ENCODE measurements around the gene ATP6AP1. TPM values are rescaled to one million over a fixed set of nuclear protein-coding genes. Genes with fewer than 3 reads are reported as not detected.
A peak's percentile ranks its signal among the peaks of the same experiment; 100 is the strongest.

Gene ATP6AP1
- polyA plus RNA-seq, 2 donors = 40.3 to 65.8 TPM

- WGBS, 2 donors = 4 to 27% methylated on average over 27 to 66 of the region's 78 CpGs
- H3K36me3 ChIP-seq (ENCODE audit: control insufficient read depth in 2 of 2, insufficient read depth in 2 of 2, low read length in 1 of 2) = peaks cover 0 to 36% of the 10 kb centered on the region in 2 donors
- peaks cover 0 to 2% of the 10 kb centered on the region in 2 donors for H3K4me1 ChIP-seq (ENCODE audit: control insufficient read depth in 2 of 2, insufficient read depth in 2 of 2, low read length in 1 of 2)
- H3K27ac ChIP-seq (ENCODE audit: low read depth in 2 of 2, low read length in 1 of 2) = peak overlapping the region; percentile 89 to 92
- H3K27me3 ChIP-seq (ENCODE audit: control insufficient read depth in 1 of 2, insufficient read depth in 2 of 2, low read length in 2 of 2) = no peaks in the 10 kb centered on the region
- no peaks in the 10 kb centered on the region for H3K9me3 ChIP-seq (ENCODE audit: control insufficient read depth in 2 of 2, insufficient read depth in 1 of 2, low read depth in 1 of 2, low read length in 1 of 2)
- H3K4me3 ChIP-seq (ENCODE audit: low read depth in 1 of 2, low read length in 2 of 2) = peak overlapping the region; percentile 49 to 78
Measured at GRCh38 chrX:154436374-154436982, 8.0 kb downstream of the ATP6AP1 start.

GRCh38 chrX:154436983-154437752, 8.7 kb downstream of the ATP6AP1 start, which contains the start of gene GDI1:
TSS of gene GDI1 (plus strand) at chrX:154437154. CDS start at chrX:154437255, 101 bp downstream.
- no peaks in the 10 kb centered on the region for H3K9me3 ChIP-seq (ENCODE audit: control insufficient read depth in 2 of 2, insufficient read depth in 1 of 2, low read depth in 1 of 2, low read length in 1 of 2)
- H3K36me3 ChIP-seq (ENCODE audit: control insufficient read depth in 2 of 2, insufficient read depth in 2 of 2, low read length in 1 of 2) = peaks cover 0 to 40% of the 10 kb centered on the region in 2 donors
- peaks cover 2 to 4% of the 10 kb centered on the region in 2 donors for H3K4me1 ChIP-seq (ENCODE audit: control insufficient read depth in 2 of 2, insufficient read depth in 2 of 2, low read length in 1 of 2)
- H3K4me3 ChIP-seq (ENCODE audit: low read depth in 1 of 2, low read length in 2 of 2) = peak within 1 kb of the TSS; percentile 49 to 78
- WGBS, 2 donors = 0 to 32% methylated on average over 49 to 93 of the region's 93 CpGs
- H3K27ac ChIP-seq (ENCODE audit: low read depth in 2 of 2, low read length in 1 of 2) = peak within 1 kb of the TSS; percentile 89 to 92
- H3K27me3 ChIP-seq (ENCODE audit: control insufficient read depth in 1 of 2, insufficient read depth in 2 of 2, low read length in 2 of 2) = no peaks in the 10 kb centered on the region

GRCh38 chrX:154437971-154438893, 9.8 kb downstream of the ATP6AP1 start:
- 34 to 63% methylated on average over 28 of the region's 28 CpGs for WGBS, 2 donors
- no peak overlapping the region for H3K27ac ChIP-seq (ENCODE audit: low read depth in 2 of 2, low read length in 1 of 2)
- no peaks in the 10 kb centered on the region for H3K27me3 ChIP-seq (ENCODE audit: control insufficient read depth in 1 of 2, insufficient read depth in 2 of 2, low read length in 2 of 2)
- peaks cover 2 to 5% of the 10 kb centered on the region in 2 donors for H3K4me1 ChIP-seq (ENCODE audit: control insufficient read depth in 2 of 2, insufficient read depth in 2 of 2, low read length in 1 of 2)
- H3K9me3 ChIP-seq (ENCODE audit: control insufficient read depth in 2 of 2, insufficient read depth in 1 of 2, low read depth in 1 of 2, low read length in 1 of 2) = no peaks in the 10 kb centered on the region
- H3K4me3 ChIP-seq (ENCODE audit: low read depth in 1 of 2, low read length in 2 of 2) = peak overlapping the region; percentile 49 to 78
- peaks cover 0 to 33% of the 10 kb centered on the region in 2 donors for H3K36me3 ChIP-seq (ENCODE audit: control insufficient read depth in 2 of 2, insufficient read depth in 2 of 2, low read length in 1 of 2)

GRCh38 chrX:154439841-154440240, 11.4 kb downstream of the ATP6AP1 start:
- H3K4me3 ChIP-seq (ENCODE audit: low read depth in 1 of 2, low read length in 2 of 2) = no peak overlapping the region
- H3K27ac ChIP-seq (ENCODE audit: low read depth in 2 of 2, low read length in 1 of 2) = no peak overlapping the region
- H3K36me3 ChIP-seq (ENCODE audit: control insufficient read depth in 2 of 2, insufficient read depth in 2 of 2, low read length in 1 of 2) = peaks cover 0 to 24% of the 10 kb centered on the region in 2 donors
- WGBS, 2 donors = 88 to 92% methylated on average over 18 of the region's 18 CpGs
- H3K9me3 ChIP-seq (ENCODE audit: control insufficient read depth in 2 of 2, insufficient read depth in 1 of 2, low read depth in 1 of 2, low read length in 1 of 2) = no peaks in the 10 kb centered on the region
- H3K27me3 ChIP-seq (ENCODE audit: control insufficient read depth in 1 of 2, insufficient read depth in 2 of 2, low read length in 2 of 2) = no peaks in the 10 kb centered on the region
- peaks cover 7 to 8% of the 10 kb centered on the region in 2 donors for H3K4me1 ChIP-seq (ENCODE audit: control insufficient read depth in 2 of 2, insufficient read depth in 2 of 2, low read length in 1 of 2)

GRCh38 chrX:154440623-154441357, 12.3 kb downstream of the ATP6AP1 start:
- 81 to 83% methylated on average over 17 of the region's 17 CpGs for WGBS, 2 donors
- Histone ChIP-seq H3K36me3 (ENCODE audit: control insufficient read depth in 2 of 2, insufficient read depth in 2 of 2, low read length in 1 of 2) (peaks cover 0 to 16% of the 10 kb centered on the region in 2 donors), H3K4me1 (ENCODE audit: control insufficient read depth in 2 of 2, insufficient read depth in 2 of 2, low read length in 1 of 2) (peaks cover 7 to 10% of the 10 kb centered on the region in 2 donors)

GRCh38 chrX:154441564-154441963, 13.1 kb downstream of the ATP6AP1 start:
- H3K4me3 ChIP-seq (ENCODE audit: low read depth in 1 of 2, low read length in 2 of 2) = no peak overlapping the region
- H3K27ac ChIP-seq (ENCODE audit: low read depth in 2 of 2, low read length in 1 of 2) = no peak overlapping the region
- H3K4me1 ChIP-seq (ENCODE audit: control insufficient read depth in 2 of 2, insufficient read depth in 2 of 2, low read length in 1 of 2) = peaks cover 7 to 10% of the 10 kb centered on the region in 2 donors
- peaks cover 0 to 16% of the 10 kb centered on the region in 2 donors for H3K36me3 ChIP-seq (ENCODE audit: control insufficient read depth in 2 of 2, insufficient read depth in 2 of 2, low read length in 1 of 2)
- H3K27me3 ChIP-seq (ENCODE audit: control insufficient read depth in 1 of 2, insufficient read depth in 2 of 2, low read length in 2 of 2) = no peaks in the 10 kb centered on the region
- no peaks in the 10 kb centered on the region for H3K9me3 ChIP-seq (ENCODE audit: control insufficient read depth in 2 of 2, insufficient read depth in 1 of 2, low read depth in 1 of 2, low read length in 1 of 2)
- 77 to 85% methylated on average over 11 of the region's 11 CpGs for WGBS, 2 donors

More at GRCh38 chrX:154440623-154441357, 12.3 kb downstream of the ATP6AP1 start:
- no peak overlapping the region for H3K4me3 ChIP-seq (ENCODE audit: low read depth in 1 of 2, low read length in 2 of 2)
- no peak overlapping the region for H3K27ac ChIP-seq (ENCODE audit: low read depth in 2 of 2, low read length in 1 of 2)
- no peaks in the 10 kb centered on the region for H3K9me3 ChIP-seq (ENCODE audit: control insufficient read depth in 2 of 2, insufficient read depth in 1 of 2, low read depth in 1 of 2, low read length in 1 of 2)
- H3K27me3 ChIP-seq (ENCODE audit: control insufficient read depth in 1 of 2, insufficient read depth in 2 of 2, low read length in 2 of 2) = no peaks in the 10 kb centered on the region

- peaks cover 0 to 16% of the 10 kb centered on the region in 2 donors for H3K36me3 ChIP-seq (ENCODE audit: control insufficient read depth in 2 of 2, insufficient read depth in 2 of 2, low read length in 1 of 2)
- H3K4me3 ChIP-seq (ENCODE audit: low read depth in 1 of 2, low read length in 2 of 2) = no peak overlapping the region
- no peaks in the 10 kb centered on the region for H3K27me3 ChIP-seq (ENCODE audit: control insufficient read depth in 1 of 2, insufficient read depth in 2 of 2, low read length in 2 of 2)
- peak overlapping the region in 1 of 2 donors; percentile 17 for H3K27ac ChIP-seq (ENCODE audit: low read depth in 2 of 2, low read length in 1 of 2)
- H3K9me3 ChIP-seq (ENCODE audit: control insufficient read depth in 2 of 2, insufficient read depth in 1 of 2, low read depth in 1 of 2, low read length in 1 of 2) = no peaks in the 10 kb centered on the region
- 62 to 73% methylated on average over 21 of the region's 21 CpGs for WGBS, 2 donors
- H3K4me1 ChIP-seq (ENCODE audit: control insufficient read depth in 2 of 2, insufficient read depth in 2 of 2, low read length in 1 of 2) = peaks cover 7 to 10% of the 10 kb centered on the region in 2 donors
Measured at GRCh38 chrX:154441984-154442707, 13.7 kb downstream of the ATP6AP1 start.

GRCh38 chrX:154443479-154443910, 15.0 kb downstream of the ATP6AP1 start:
- peak overlapping the region in 1 of 2 donors; percentile 42 for H3K4me3 ChIP-seq (ENCODE audit: low read depth in 1 of 2, low read length in 2 of 2)
- H3K27ac ChIP-seq (ENCODE audit: low read depth in 2 of 2, low read length in 1 of 2) = peak overlapping the region; percentile 78 to 80
- H3K27me3 ChIP-seq (ENCODE audit: control insufficient read depth in 1 of 2, insufficient read depth in 2 of 2, low read length in 2 of 2) = no peaks in the 10 kb centered on the region
- peaks cover 0 to 17% of the 10 kb centered on the region in 2 donors for H3K36me3 ChIP-seq (ENCODE audit: control insufficient read depth in 2 of 2, insufficient read depth in 2 of 2, low read length in 1 of 2)
- 25 to 27% methylated on average over 10 of the region's 10 CpGs for WGBS, 2 donors
- no peaks in the 10 kb centered on the region for H3K9me3 ChIP-seq (ENCODE audit: control insufficient read depth in 2 of 2, insufficient read depth in 1 of 2, low read depth in 1 of 2, low read length in 1 of 2)
- H3K4me1 ChIP-seq (ENCODE audit: control insufficient read depth in 2 of 2, insufficient read depth in 2 of 2, low read length in 1 of 2) = peaks cover 7 to 8% of the 10 kb centered on the region in 2 donors
